ENCODE data around the gene CBX8.

- TF ChIP-seq, protein P1, sequence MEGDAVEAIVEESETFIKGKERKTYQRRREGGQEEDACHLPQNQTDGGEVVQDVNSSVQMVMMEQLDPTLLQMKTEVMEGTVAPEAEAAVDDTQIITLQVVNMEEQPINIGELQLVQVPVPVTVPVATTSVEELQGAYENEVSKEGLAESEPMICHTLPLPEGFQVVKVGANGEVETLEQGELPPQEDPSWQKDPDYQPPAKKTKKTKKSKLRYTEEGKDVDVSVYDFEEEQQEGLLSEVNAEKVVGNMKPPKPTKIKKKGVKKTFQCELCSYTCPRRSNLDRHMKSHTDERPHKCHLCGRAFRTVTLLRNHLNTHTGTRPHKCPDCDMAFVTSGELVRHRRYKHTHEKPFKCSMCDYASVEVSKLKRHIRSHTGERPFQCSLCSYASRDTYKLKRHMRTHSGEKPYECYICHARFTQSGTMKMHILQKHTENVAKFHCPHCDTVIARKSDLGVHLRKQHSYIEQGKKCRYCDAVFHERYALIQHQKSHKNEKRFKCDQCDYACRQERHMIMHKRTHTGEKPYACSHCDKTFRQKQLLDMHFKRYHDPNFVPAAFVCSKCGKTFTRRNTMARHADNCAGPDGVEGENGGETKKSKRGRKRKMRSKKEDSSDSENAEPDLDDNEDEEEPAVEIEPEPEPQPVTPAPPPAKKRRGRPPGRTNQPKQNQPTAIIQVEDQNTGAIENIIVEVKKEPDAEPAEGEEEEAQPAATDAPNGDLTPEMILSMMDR (IDR thresholded peaks at IDR 0.05), result no peak
- no peak for TF ChIP-seq POLR2A (IDR thresholded peaks at IDR 0.05)
Measured at GRCh38 chr17:79783891-79784290, 13.0 kb downstream of the CBX8 start.

All from lower leg skin (tissue), 3 donors.